Measurements from ENCODE around the gene DHRS4L2.
"Not testable (repeated sequence)": the region's sequence is repeated elsewhere in the genome, so short reads cannot be mapped to it uniquely, and the experiment has no call there.

Gene DHRS4L2

DNA sequence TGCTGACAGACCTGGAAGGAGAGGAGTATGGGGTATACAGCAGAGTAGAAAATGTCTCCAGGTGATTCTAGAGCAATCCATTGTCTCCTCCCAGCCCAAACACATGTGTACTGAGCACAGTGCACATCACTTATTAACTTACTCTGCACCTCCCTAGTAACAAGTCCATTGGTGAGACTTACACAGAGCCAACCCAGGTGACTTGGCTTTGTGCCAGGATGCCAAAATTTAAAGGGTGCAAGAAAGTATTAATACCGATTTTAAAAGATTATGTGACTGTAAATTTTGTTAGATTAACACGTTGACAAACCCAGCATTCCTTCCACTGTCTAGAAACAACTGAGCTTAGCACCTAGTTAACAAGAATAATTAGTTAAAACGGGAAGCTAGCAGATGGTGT lies 4.3 kb downstream of the DHRS4L2 start:
- H3K27me3 ChIP-seq (ENCODE audit: insufficient read depth, low read length); H3K79me2 ChIP-seq (ENCODE audit: control insufficient read depth, insufficient read depth, low read length, poor library complexity); H3K23ac ChIP-seq (ENCODE audit: low read length); H4K91ac ChIP-seq (ENCODE audit: low read depth, low read length); H2AFZ ChIP-seq (ENCODE audit: insufficient read depth, low read length, poor library complexity); H4K12ac ChIP-seq (ENCODE audit: low read depth, low read length); H3K4ac ChIP-seq (ENCODE audit: low read depth, low read length); H2BK12ac ChIP-seq (ENCODE audit: low read length); H3K36me3 ChIP-seq (ENCODE audit: control insufficient read depth in 1 of 2, insufficient read depth in 2 of 2, low read length in 2 of 2); H2AK5ac ChIP-seq (ENCODE audit: low read length); H3K18ac ChIP-seq (ENCODE audit: low read length); H3K27ac ChIP-seq (ENCODE audit: low read depth, low read length); H3K4me3 ChIP-seq (ENCODE audit: low read depth, low read length); H4K8ac ChIP-seq (ENCODE audit: low read depth, low read length); H3K9ac ChIP-seq (ENCODE audit: low read length); H3K14ac ChIP-seq (ENCODE audit: low read length); H2BK120ac ChIP-seq (ENCODE audit: insufficient read depth, low read length, poor library complexity); H3K9me3 ChIP-seq (ENCODE audit: insufficient read depth, low read depth, low read length); H3K4me2 ChIP-seq (ENCODE audit: low read length); H2BK5ac ChIP-seq (ENCODE audit: low read depth, low read length, poor library complexity); H3K79me1 ChIP-seq (ENCODE audit: low read length); DNase-seq; H3K4me1 ChIP-seq (ENCODE audit: control insufficient read depth in 1 of 2, insufficient read depth in 2 of 2, low read length in 2 of 2): not testable (repeated sequence)
- no CpG with 5 or more reads among the region's 3 CpGs for WGBS (ENCODE audit: extremely low coverage, insufficient coverage, insufficient read length)

DNA sequence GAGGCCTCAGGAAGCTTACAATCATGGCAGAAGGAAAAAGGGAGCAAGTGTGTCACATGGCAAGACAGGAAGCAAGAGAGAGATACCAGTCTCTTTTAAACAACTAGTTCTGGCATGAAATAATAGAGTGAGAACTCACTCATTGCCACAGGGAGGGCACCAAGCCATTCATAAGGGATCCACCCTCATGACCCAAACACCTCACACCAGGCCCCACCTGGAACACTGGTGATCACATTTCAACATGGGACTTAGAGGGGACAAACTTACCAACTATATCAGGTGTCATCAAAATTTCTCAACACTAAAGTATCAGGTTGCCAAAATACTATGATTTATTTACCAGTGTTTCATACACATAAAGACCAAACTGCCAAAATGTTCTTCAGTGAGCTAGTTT lies 7.3 kb downstream of the DHRS4L2 start:
- H4K12ac ChIP-seq (ENCODE audit: low read depth, low read length); H3K18ac ChIP-seq (ENCODE audit: low read length); H3K4me1 ChIP-seq (ENCODE audit: control insufficient read depth in 1 of 2, insufficient read depth in 2 of 2, low read length in 2 of 2); H2BK120ac ChIP-seq (ENCODE audit: insufficient read depth, low read length, poor library complexity); H3K4me3 ChIP-seq (ENCODE audit: low read depth, low read length); H3K27me3 ChIP-seq (ENCODE audit: insufficient read depth, low read length); H3K79me1 ChIP-seq (ENCODE audit: low read length); DNase-seq; H3K79me2 ChIP-seq (ENCODE audit: control insufficient read depth, insufficient read depth, low read length, poor library complexity); H4K91ac ChIP-seq (ENCODE audit: low read depth, low read length); H3K27ac ChIP-seq (ENCODE audit: low read depth, low read length); H3K9me3 ChIP-seq (ENCODE audit: insufficient read depth, low read depth, low read length); H2BK5ac ChIP-seq (ENCODE audit: low read depth, low read length, poor library complexity); H4K8ac ChIP-seq (ENCODE audit: low read depth, low read length); H3K23ac ChIP-seq (ENCODE audit: low read length); H3K14ac ChIP-seq (ENCODE audit: low read length); H2BK12ac ChIP-seq (ENCODE audit: low read length); H3K9ac ChIP-seq (ENCODE audit: low read length); H3K4ac ChIP-seq (ENCODE audit: low read depth, low read length); H2AFZ ChIP-seq (ENCODE audit: insufficient read depth, low read length, poor library complexity); H2AK5ac ChIP-seq (ENCODE audit: low read length); H3K36me3 ChIP-seq (ENCODE audit: control insufficient read depth in 1 of 2, insufficient read depth in 2 of 2, low read length in 2 of 2); H3K4me2 ChIP-seq (ENCODE audit: low read length): not testable (repeated sequence)

GRCh38 chr14:23996825-23997224 lies 8.1 kb downstream of the DHRS4L2 start:
- not testable (repeated sequence) for H4K8ac ChIP-seq (ENCODE audit: low read depth, low read length); H3K4me3 ChIP-seq (ENCODE audit: low read depth, low read length); H2BK120ac ChIP-seq (ENCODE audit: insufficient read depth, low read length, poor library complexity); DNase-seq; H3K9me3 ChIP-seq (ENCODE audit: insufficient read depth, low read depth, low read length); H3K79me1 ChIP-seq (ENCODE audit: low read length); H2BK5ac ChIP-seq (ENCODE audit: low read depth, low read length, poor library complexity); H3K23ac ChIP-seq (ENCODE audit: low read length); H3K79me2 ChIP-seq (ENCODE audit: control insufficient read depth, insufficient read depth, low read length, poor library complexity); H2AFZ ChIP-seq (ENCODE audit: insufficient read depth, low read length, poor library complexity); H3K14ac ChIP-seq (ENCODE audit: low read length); H3K18ac ChIP-seq (ENCODE audit: low read length); H3K4me2 ChIP-seq (ENCODE audit: low read length); H4K91ac ChIP-seq (ENCODE audit: low read depth, low read length); H3K27me3 ChIP-seq (ENCODE audit: insufficient read depth, low read length); H2AK5ac ChIP-seq (ENCODE audit: low read length); H3K4me1 ChIP-seq (ENCODE audit: control insufficient read depth in 1 of 2, insufficient read depth in 2 of 2, low read length in 2 of 2); H3K9ac ChIP-seq (ENCODE audit: low read length); H2BK12ac ChIP-seq (ENCODE audit: low read length); H3K4ac ChIP-seq (ENCODE audit: low read depth, low read length); H3K27ac ChIP-seq (ENCODE audit: low read depth, low read length); H3K36me3 ChIP-seq (ENCODE audit: control insufficient read depth in 1 of 2, insufficient read depth in 2 of 2, low read length in 2 of 2); H4K12ac ChIP-seq (ENCODE audit: low read depth, low read length)
- WGBS (ENCODE audit: extremely low coverage, insufficient coverage, insufficient read length) = no CpG with 5 or more reads among the region's 2 CpGs

DNA sequence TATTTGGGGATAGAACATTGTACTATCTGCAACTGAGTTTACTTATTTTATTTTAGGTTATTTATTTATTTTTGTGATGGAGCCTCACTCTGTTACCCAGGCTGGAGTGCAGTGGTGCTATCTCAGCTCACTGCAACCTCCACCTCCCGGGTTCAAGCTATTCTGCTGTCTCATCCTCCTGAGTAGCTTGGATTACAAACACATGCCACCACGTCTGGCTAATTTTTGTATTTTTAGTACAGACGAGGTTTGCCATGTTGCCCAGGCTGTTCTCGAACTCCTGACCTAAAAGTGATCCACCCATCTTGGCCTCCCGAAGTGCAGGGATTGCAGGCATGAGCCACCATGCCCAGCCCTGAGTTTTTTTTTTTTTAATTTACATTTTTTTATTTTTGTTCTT lies 10.9 kb downstream of the DHRS4L2 start:
- H2BK5ac ChIP-seq (ENCODE audit: low read depth, low read length, poor library complexity); H3K9me3 ChIP-seq (ENCODE audit: insufficient read depth, low read depth, low read length); H3K4me1 ChIP-seq (ENCODE audit: control insufficient read depth in 1 of 2, insufficient read depth in 2 of 2, low read length in 2 of 2); H2BK12ac ChIP-seq (ENCODE audit: low read length); H3K36me3 ChIP-seq (ENCODE audit: control insufficient read depth in 1 of 2, insufficient read depth in 2 of 2, low read length in 2 of 2); H3K4me2 ChIP-seq (ENCODE audit: low read length); H3K9ac ChIP-seq (ENCODE audit: low read length); H2BK120ac ChIP-seq (ENCODE audit: insufficient read depth, low read length, poor library complexity); H3K4me3 ChIP-seq (ENCODE audit: low read depth, low read length); H3K23ac ChIP-seq (ENCODE audit: low read length); H4K8ac ChIP-seq (ENCODE audit: low read depth, low read length); H3K4ac ChIP-seq (ENCODE audit: low read depth, low read length); H3K79me2 ChIP-seq (ENCODE audit: control insufficient read depth, insufficient read depth, low read length, poor library complexity); DNase-seq; H3K14ac ChIP-seq (ENCODE audit: low read length); H2AK5ac ChIP-seq (ENCODE audit: low read length); H3K27ac ChIP-seq (ENCODE audit: low read depth, low read length); H4K91ac ChIP-seq (ENCODE audit: low read depth, low read length); H3K79me1 ChIP-seq (ENCODE audit: low read length); H2AFZ ChIP-seq (ENCODE audit: insufficient read depth, low read length, poor library complexity); H3K18ac ChIP-seq (ENCODE audit: low read length); H3K27me3 ChIP-seq (ENCODE audit: insufficient read depth, low read length); H4K12ac ChIP-seq (ENCODE audit: low read depth, low read length): not testable (repeated sequence)
- WGBS (ENCODE audit: extremely low coverage, insufficient coverage, insufficient read length) = no CpG with 5 or more reads among the region's 5 CpGs

- not testable (repeated sequence) for H3K27ac ChIP-seq (ENCODE audit: low read depth, low read length); H4K8ac ChIP-seq (ENCODE audit: low read depth, low read length); H3K4ac ChIP-seq (ENCODE audit: low read depth, low read length); H3K36me3 ChIP-seq (ENCODE audit: control insufficient read depth in 1 of 2, insufficient read depth in 2 of 2, low read length in 2 of 2); H2BK12ac ChIP-seq (ENCODE audit: low read length); H2BK120ac ChIP-seq (ENCODE audit: insufficient read depth, low read length, poor library complexity); H2AK5ac ChIP-seq (ENCODE audit: low read length); H4K91ac ChIP-seq (ENCODE audit: low read depth, low read length); H2BK5ac ChIP-seq (ENCODE audit: low read depth, low read length, poor library complexity); H3K79me1 ChIP-seq (ENCODE audit: low read length); H3K27me3 ChIP-seq (ENCODE audit: insufficient read depth, low read length); H3K9me3 ChIP-seq (ENCODE audit: insufficient read depth, low read depth, low read length); H2AFZ ChIP-seq (ENCODE audit: insufficient read depth, low read length, poor library complexity); H4K12ac ChIP-seq (ENCODE audit: low read depth, low read length); H3K14ac ChIP-seq (ENCODE audit: low read length); H3K23ac ChIP-seq (ENCODE audit: low read length); H3K4me3 ChIP-seq (ENCODE audit: low read depth, low read length); DNase-seq; H3K18ac ChIP-seq (ENCODE audit: low read length); H3K4me1 ChIP-seq (ENCODE audit: control insufficient read depth in 1 of 2, insufficient read depth in 2 of 2, low read length in 2 of 2); H3K79me2 ChIP-seq (ENCODE audit: control insufficient read depth, insufficient read depth, low read length, poor library complexity); H3K9ac ChIP-seq (ENCODE audit: low read length); H3K4me2 ChIP-seq (ENCODE audit: low read length)
These were observed 12.3 kb downstream of the DHRS4L2 start for GRCh38 chr14:24001078-24001477.
